ENCODE results near the gene RNF208.

DNA sequence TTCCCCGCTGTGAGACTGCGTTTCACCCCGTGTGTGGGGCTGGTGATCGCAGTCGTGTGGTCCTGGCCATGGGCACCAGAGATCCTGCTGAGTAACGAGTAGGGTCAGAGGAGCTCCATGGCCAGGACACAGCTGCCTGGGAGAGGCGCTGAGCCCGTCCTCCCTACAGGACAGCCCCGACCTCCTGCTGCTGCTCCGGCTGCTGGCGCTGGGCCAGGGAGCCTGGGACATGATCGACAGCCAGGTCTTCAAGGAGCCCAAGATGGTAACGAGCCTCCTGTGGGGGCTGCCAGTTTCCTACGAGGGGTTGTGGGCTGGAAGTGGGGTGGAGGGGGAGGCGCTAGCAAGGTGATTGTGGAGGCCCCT lies 44.1 kb upstream of the RNF208 start:
- TF ChIP-seq POLR2AphosphoS5 (IDR thresholded peaks at IDR 0.05) (no peak), POLR2A (IDR thresholded peaks at IDR 0.05; ENCODE audit: low read depth) (no peak), EP300 (IDR thresholded peaks at IDR 0.05) (no peak)
- TF ChIP-seq, protein P1, sequence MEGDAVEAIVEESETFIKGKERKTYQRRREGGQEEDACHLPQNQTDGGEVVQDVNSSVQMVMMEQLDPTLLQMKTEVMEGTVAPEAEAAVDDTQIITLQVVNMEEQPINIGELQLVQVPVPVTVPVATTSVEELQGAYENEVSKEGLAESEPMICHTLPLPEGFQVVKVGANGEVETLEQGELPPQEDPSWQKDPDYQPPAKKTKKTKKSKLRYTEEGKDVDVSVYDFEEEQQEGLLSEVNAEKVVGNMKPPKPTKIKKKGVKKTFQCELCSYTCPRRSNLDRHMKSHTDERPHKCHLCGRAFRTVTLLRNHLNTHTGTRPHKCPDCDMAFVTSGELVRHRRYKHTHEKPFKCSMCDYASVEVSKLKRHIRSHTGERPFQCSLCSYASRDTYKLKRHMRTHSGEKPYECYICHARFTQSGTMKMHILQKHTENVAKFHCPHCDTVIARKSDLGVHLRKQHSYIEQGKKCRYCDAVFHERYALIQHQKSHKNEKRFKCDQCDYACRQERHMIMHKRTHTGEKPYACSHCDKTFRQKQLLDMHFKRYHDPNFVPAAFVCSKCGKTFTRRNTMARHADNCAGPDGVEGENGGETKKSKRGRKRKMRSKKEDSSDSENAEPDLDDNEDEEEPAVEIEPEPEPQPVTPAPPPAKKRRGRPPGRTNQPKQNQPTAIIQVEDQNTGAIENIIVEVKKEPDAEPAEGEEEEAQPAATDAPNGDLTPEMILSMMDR (IDR thresholded peaks at IDR 0.05), result no peak

Measured in esophagus muscularis mucosa (tissue), 4 donors.